Progenitor cell of endocrine pancreas (in vitro differentiated cells): ENCODE measurements around the gene SLC18A3. TPM values are rescaled to one million over a fixed set of nuclear protein-coding genes. Genes with fewer than 3 reads are reported as not detected.
A peak's percentile ranks its signal among the peaks of the same experiment; 100 is the strongest.

ENCODE experiments used
- DNase-seq: peaks from one replicate; pipeline ENCODE4 v3.0.0; 2021; ENCODE audit warnings: low spot score; ENCODE audit not compliant: unreplicated experiment
- H3K27ac Mint-ChIP-seq: 2 replicates; pipeline ENCODE4 v1.8.0; 2021; ENCODE audit warnings: mild to moderate bottlenecking, moderate library complexity, mixed read lengths
- H3K27me3 Mint-ChIP-seq: 2 replicates; pipeline ENCODE4 v1.8.0; 2021; ENCODE audit warnings: mixed read lengths
- H3K36me3 Mint-ChIP-seq: 2 replicates; pipeline ENCODE4 v1.8.0; 2022; ENCODE audit warnings: mixed read lengths; ENCODE audit not compliant: insufficient read depth
- H3K4me1 Mint-ChIP-seq: 2 replicates; pipeline ENCODE4 v1.8.0; 2021; ENCODE audit warnings: low read depth, mixed read lengths
- H3K4me3 Mint-ChIP-seq: 2 replicates; pipeline ENCODE4 v1.8.0; 2021; ENCODE audit warnings: low read depth, mild to moderate bottlenecking, moderate library complexity, mixed read lengths
- H3K9me3 Mint-ChIP-seq: 2 replicates; pipeline ENCODE4 v1.8.0; 2021; ENCODE audit warnings: low read depth, mixed read lengths
- CTCF ChIP-seq: fragments of 200-600 bp; sonication (generic); IDR thresholded peaks from one replicate; pipeline ENCODE4 v1.5.0; 2021; ENCODE audit warnings: antibody characterized with exemption, mild to moderate bottlenecking; ENCODE audit not compliant: unreplicated experiment
- long read RNA-seq: library from polyadenylated mRNA; unstranded; transcript quantifications from one replicate; pipeline ENCODE4 v2.0.0, GENCODE V29; 2020
- total RNA-seq: library from RNA; stranded (reverse); gene quantifications from 2 replicates; pipeline ENCODE4 v1.2.1, GENCODE V29; 2021

Gene SLC18A3
- 0.20 TPM in 1 of 2 replicates, not detected in the other for total RNA-seq
- long read RNA-seq: 0 reads

GRCh38 chr10:49610114-49610457 lies at the start of gene SLC18A3:
SLC18A3 (plus strand) TSS chr10:49610310; CDS start chr10:49610741, 431 bp downstream.
- no peak within 1 kb of the TSS for H3K27ac Mint-ChIP-seq
- no peak for DNase-seq
- H3K4me1 Mint-ChIP-seq: no peaks in the 10 kb centered on the region
- no peaks in the 10 kb centered on the region for H3K9me3 Mint-ChIP-seq
- H3K4me3 Mint-ChIP-seq: peak within 1 kb of the TSS; percentile 54
- no peak for TF ChIP-seq CTCF
- peaks cover 85% of the 10 kb centered on the region for H3K27me3 Mint-ChIP-seq
- no peaks in the 10 kb centered on the region for H3K36me3 Mint-ChIP-seq

- no peak for DNase-seq
- no peak overlapping the region for H3K27ac Mint-ChIP-seq
- TF ChIP-seq CTCF: no peak
- H3K36me3 Mint-ChIP-seq: no peaks in the 10 kb centered on the region
- H3K4me1 Mint-ChIP-seq: no peaks in the 10 kb centered on the region
- H3K9me3 Mint-ChIP-seq: peaks cover 1% of the 10 kb centered on the region
- H3K27me3 Mint-ChIP-seq: peaks cover 26% of the 10 kb centered on the region
- H3K4me3 Mint-ChIP-seq: no peak overlapping the region
Observed at GRCh38 chr10:49560526-49560925, 49.6 kb upstream of the SLC18A3 start.

GRCh38 chr10:49562893-49563292 lies 47.2 kb upstream of the SLC18A3 start:
- DNase-seq: no peak
- no peak for TF ChIP-seq CTCF
- Mint-ChIP-seq H3K4me3 (no peak overlapping the region), H3K4me1 (no peaks in the 10 kb centered on the region), H3K27me3 (peaks cover 37% of the 10 kb centered on the region), H3K36me3 (no peaks in the 10 kb centered on the region), H3K27ac (no peak overlapping the region), H3K9me3 (no peaks in the 10 kb centered on the region)

- Mint-ChIP-seq H3K27ac (no peak overlapping the region), H3K27me3 (peaks cover 47% of the 10 kb centered on the region), H3K9me3 (peaks cover 6% of the 10 kb centered on the region), H3K36me3 (no peaks in the 10 kb centered on the region), H3K4me3 (no peak overlapping the region), H3K4me1 (no peaks in the 10 kb centered on the region)
- no peak for DNase-seq
- TF ChIP-seq CTCF: no peak
Observed at GRCh38 chr10:49564461-49565009, 45.6 kb upstream of the SLC18A3 start.

GRCh38 chr10:49567810-49568209 lies 42.3 kb upstream of the SLC18A3 start:
- peaks cover 6% of the 10 kb centered on the region for H3K9me3 Mint-ChIP-seq
- no peaks in the 10 kb centered on the region for H3K36me3 Mint-ChIP-seq
- no peak overlapping the region for H3K4me3 Mint-ChIP-seq
- no peak for DNase-seq
- no peak for TF ChIP-seq CTCF
- peaks cover 51% of the 10 kb centered on the region for H3K27me3 Mint-ChIP-seq
- H3K4me1 Mint-ChIP-seq: no peaks in the 10 kb centered on the region
- H3K27ac Mint-ChIP-seq: no peak overlapping the region
